Colonic mucosa (tissue), 4 donors: Measurements from ENCODE around the gene CD63. TPM values are rescaled to one million over a fixed set of nuclear protein-coding genes. Genes with fewer than 3 reads are reported as not detected.
A peak's percentile ranks its signal among the peaks of the same experiment; 100 is the strongest.

Source experiments
- DNase-seq: peaks from one replicate; pipeline ENCODE4 v3.0.0-alpha.2; 2020
- H3K27ac ChIP-seq: fragments of 200-600 bp; one replicate; pipeline ENCODE4 v1.8.0; 2021
- H3K27me3 ChIP-seq: fragments of 200-600 bp; one replicate; pipeline ENCODE4 v1.8.0; 2021
- H3K36me3 ChIP-seq: fragments of 200-600 bp; one replicate; pipeline ENCODE4 v1.8.0; 2021
- H3K4me1 ChIP-seq: fragments of 200-600 bp; one replicate; pipeline ENCODE4 v1.8.0; 2021; ENCODE audit warnings: mild to moderate bottlenecking
- H3K4me3 ChIP-seq: fragments of 200-600 bp; one replicate; pipeline ENCODE4 v1.8.0; 2021
- H3K9ac ChIP-seq, 2 donors: one replicate each; pipeline ENCODE4 v1.7.0; 2013; ENCODE audit warnings: control low read depth in 2 of 2, low read depth in 2 of 2, low read length in 2 of 2
- H3K9me3 ChIP-seq: fragments of 200-600 bp; one replicate; pipeline ENCODE4 v1.8.0; 2021
- intact Hi-C: fragments of 100-400 bp; cut with DNase I; formaldehyde crosslinking; loops from one replicate; pipeline ENCODE4 v1.14.1; 2022
- total RNA-seq, 2 donors: library from RNA; stranded (reverse); fragmentation: NEBNext Ultra II Directional in 1 of 2; extraction: Animal tissue kit (Norgen Biotek cat#: 25700) in 1 of 2; gene quantifications; one replicate each; pipeline ENCODE4 v1.2.1, GENCODE V29; 2021
- TF ChIP-seq, protein P1 (sequence below): fragments of 200-600 bp; IDR thresholded peaks from one replicate; pipeline ENCODE4 v1.8.0; 2022; ENCODE audit warnings: antibody characterized with exemption, mild to moderate bottlenecking
- donor health status: healthy.
- donor health status: DM: no; HTN: no; CAD: no.
- donor health status: DM: no; HTN: no; CAD: no.

CD63 gene
- total RNA-seq, 2 donors from 2014 or later = 707 to 1,094 TPM

- no peaks in the 10 kb centered on the region for H3K27me3 ChIP-seq
- no peaks in the 10 kb centered on the region for H3K36me3 ChIP-seq
- H3K9ac ChIP-seq = peak overlapping the region in 1 of 2 donors; percentile 38
- no peak overlapping the region for H3K4me3 ChIP-seq
- no peak for DNase-seq
- intact Hi-C loops = loop anchor here (5.0 kb wide), 2 partner anchors 41 to 61 kb away; a partner anchor contains a TSS
- H3K27ac ChIP-seq = no peak overlapping the region
- H3K9me3 ChIP-seq = no peaks in the 10 kb centered on the region
- H3K4me1 ChIP-seq = peaks cover 29% of the 10 kb centered on the region
- TF ChIP-seq, protein P1, sequence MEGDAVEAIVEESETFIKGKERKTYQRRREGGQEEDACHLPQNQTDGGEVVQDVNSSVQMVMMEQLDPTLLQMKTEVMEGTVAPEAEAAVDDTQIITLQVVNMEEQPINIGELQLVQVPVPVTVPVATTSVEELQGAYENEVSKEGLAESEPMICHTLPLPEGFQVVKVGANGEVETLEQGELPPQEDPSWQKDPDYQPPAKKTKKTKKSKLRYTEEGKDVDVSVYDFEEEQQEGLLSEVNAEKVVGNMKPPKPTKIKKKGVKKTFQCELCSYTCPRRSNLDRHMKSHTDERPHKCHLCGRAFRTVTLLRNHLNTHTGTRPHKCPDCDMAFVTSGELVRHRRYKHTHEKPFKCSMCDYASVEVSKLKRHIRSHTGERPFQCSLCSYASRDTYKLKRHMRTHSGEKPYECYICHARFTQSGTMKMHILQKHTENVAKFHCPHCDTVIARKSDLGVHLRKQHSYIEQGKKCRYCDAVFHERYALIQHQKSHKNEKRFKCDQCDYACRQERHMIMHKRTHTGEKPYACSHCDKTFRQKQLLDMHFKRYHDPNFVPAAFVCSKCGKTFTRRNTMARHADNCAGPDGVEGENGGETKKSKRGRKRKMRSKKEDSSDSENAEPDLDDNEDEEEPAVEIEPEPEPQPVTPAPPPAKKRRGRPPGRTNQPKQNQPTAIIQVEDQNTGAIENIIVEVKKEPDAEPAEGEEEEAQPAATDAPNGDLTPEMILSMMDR = no peak
Measured at GRCh38 chr12:55723516-55724225, 5.1 kb downstream of the CD63 start.

DNA sequence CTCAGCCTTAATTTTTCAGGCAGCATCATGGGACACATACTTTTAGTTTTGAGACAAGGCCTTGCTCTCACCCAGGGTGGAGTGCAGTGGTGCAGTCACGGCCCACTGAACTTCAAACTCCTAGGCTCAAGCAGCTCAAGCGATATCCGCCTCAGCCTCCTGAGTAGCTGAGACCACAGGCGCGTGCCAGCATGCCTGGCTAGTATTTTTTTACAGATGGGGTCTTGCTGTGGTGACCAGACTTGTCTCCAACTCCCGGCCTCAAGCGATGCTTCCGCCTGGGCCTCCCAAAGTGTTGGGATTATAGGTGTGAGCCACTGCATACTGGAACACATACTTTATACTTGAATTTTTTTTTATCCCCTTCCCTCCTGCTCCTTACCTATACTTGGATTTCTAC, 5.9 kb downstream of the CD63 start:
- Histone ChIP-seq H3K4me3 (no peak overlapping the region), H3K4me1 (peaks cover 36% of the 10 kb centered on the region), H3K9me3 (no peaks in the 10 kb centered on the region), H3K9ac (no peak overlapping the region), H3K36me3 (no peaks in the 10 kb centered on the region), H3K27me3 (no peaks in the 10 kb centered on the region), H3K27ac (no peak overlapping the region)
- TF ChIP-seq, protein P1 = no peak
- intact Hi-C loops = loop anchor here (5.0 kb wide), 2 partner anchors 41 to 61 kb away; a partner anchor contains a TSS
- no peak for DNase-seq

DNA sequence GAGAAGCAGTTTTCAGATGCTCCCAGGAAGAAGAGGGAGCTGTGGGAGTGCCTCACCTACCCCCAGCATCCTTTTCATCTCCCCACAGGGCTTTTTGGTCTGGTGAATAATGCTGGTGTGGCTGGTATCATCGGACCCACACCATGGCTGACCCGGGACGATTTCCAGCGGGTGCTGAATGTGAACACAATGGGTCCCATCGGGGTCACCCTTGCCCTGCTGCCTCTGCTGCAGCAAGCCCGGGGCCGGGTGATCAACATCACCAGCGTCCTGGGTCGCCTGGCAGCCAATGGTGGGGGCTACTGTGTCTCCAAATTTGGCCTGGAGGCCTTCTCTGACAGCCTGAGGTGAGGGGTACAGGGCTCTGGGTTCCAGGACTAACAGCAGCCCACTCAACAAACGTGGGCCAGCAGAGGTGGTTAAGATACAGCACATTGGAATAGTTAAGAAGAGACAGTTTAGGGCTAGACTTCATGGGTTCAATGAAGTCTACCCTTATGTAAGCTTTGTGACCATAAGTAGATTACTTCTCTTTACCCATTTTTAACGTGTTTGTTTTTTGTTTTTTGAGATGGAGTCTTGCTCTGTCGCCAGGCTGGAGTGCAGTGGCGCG, 7.1 kb downstream of the CD63 start:
- Histone ChIP-seq H3K27ac (peak overlapping the region; percentile 99), H3K4me1 (peaks cover 48% of the 10 kb centered on the region), H3K9me3 (no peaks in the 10 kb centered on the region), H3K4me3 (no peak overlapping the region), H3K36me3 (no peaks in the 10 kb centered on the region), H3K27me3 (no peaks in the 10 kb centered on the region), H3K9ac (peak overlapping the region in 1 of 2 donors; percentile 91)
- intact Hi-C loops = loop anchor here (5.0 kb wide), 2 partner anchors 39 to 59 kb away; a partner anchor contains a TSS
- peak; percentile 29 for DNase-seq
- TF ChIP-seq, protein P1 = no peak

DNA sequence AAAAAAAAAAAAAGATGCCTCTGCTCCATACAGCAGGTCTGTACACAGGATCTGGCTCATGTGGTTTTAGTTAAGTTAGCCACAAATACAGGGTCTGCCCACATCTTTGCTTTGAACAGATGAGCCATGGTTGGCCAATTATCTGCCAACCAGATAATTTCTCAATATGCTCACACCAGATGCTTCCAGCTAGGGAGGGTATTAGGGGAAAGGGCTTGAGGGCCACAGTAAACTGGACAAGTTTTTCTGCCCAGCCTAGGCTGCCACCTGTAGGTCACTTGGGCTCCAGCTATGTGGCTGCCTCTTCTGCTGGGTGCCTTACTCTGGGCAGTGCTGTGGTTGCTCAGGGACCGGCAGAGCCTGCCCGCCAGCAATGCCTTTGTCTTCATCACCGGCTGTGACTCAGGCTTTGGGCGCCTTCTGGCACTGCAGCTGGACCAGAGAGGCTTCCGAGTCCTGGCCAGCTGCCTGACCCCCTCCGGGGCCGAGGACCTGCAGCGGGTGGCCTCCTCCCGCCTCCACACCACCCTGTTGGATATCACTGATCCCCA, 7.8 kb downstream of the CD63 start:
- Histone ChIP-seq H3K4me3 (no peak overlapping the region), H3K36me3 (no peaks in the 10 kb centered on the region), H3K4me1 (peaks cover 49% of the 10 kb centered on the region), H3K27me3 (no peaks in the 10 kb centered on the region), H3K9ac (peak overlapping the region in 1 of 2 donors; percentile 91), H3K9me3 (no peaks in the 10 kb centered on the region), H3K27ac (peak overlapping the region; percentile 99)
- TF ChIP-seq, protein P1 = peak; percentile 54
- intact Hi-C loops = loop anchor here (5.0 kb wide), 2 partner anchors 39 to 59 kb away; a partner anchor contains a TSS
- DNase-seq = peak; percentile 77

- H3K4me1 ChIP-seq = peaks cover 54% of the 10 kb centered on the region
- no peak within 1 kb of the TSS for H3K4me3 ChIP-seq
- H3K27me3 ChIP-seq = no peaks in the 10 kb centered on the region
- peak within 1 kb of the TSS; percentile 99 for H3K27ac ChIP-seq
- H3K36me3 ChIP-seq = no peaks in the 10 kb centered on the region
- intact Hi-C loops = loop anchor here (5.0 kb wide), 2 partner anchors 38 to 58 kb away; a partner anchor contains a TSS
- DNase-seq = peak; percentile 92
- TF ChIP-seq, protein P1 = no peak
- peak within 1 kb of the TSS; percentile 53 to 91 for H3K9ac ChIP-seq
- H3K9me3 ChIP-seq = no peaks in the 10 kb centered on the region
Measured at GRCh38 chr12:55720071-55720564, 8.7 kb downstream of the CD63 start, which contains the start of gene RDH5. RDH5 (plus strand) TSS chr12:55720393; CDS start chr12:55721185, 792 bp downstream.
